HepG2 (cell line): ENCODE data around the gene CHID1. TPM values are rescaled to one million over a fixed set of nuclear protein-coding genes. Genes with fewer than 3 reads are reported as not detected.
A peak's percentile ranks its signal among the peaks of the same experiment; 100 is the strongest.

Source experiments
- ATF7-NPFF ChIP-seq: sonication (generic); formaldehyde crosslinking; IDR thresholded peaks from 2 replicates; pipeline ENCODE4 v1.8.1; 2023; ENCODE audit warnings: mild to moderate bottlenecking, low read depth, missing genetic modification reagents, moderate library complexity
- CAMTA2 ChIP-seq: sonication (generic); formaldehyde crosslinking; IDR thresholded peaks from 2 replicates; pipeline ENCODE4 v1.4.0; 2020; ENCODE audit warnings: mild to moderate bottlenecking, missing genetic modification reagents, borderline replicate concordance
- CENPT ChIP-seq: sonication (generic); formaldehyde crosslinking; IDR thresholded peaks from 2 replicates; pipeline ENCODE4 v1.8.0; 2022; ENCODE audit warnings: low read depth, mild to moderate bottlenecking, moderate library complexity, missing genetic modification reagents
- DR1 ChIP-seq: sonication (generic); formaldehyde crosslinking; IDR thresholded peaks from 2 replicates; pipeline ENCODE4 v1.8.0; 2021; ENCODE audit warnings: mild to moderate bottlenecking, missing genetic modification reagents, inconsistent platforms
- FOXJ3 ChIP-seq: sonication (generic); formaldehyde crosslinking; IDR thresholded peaks from 2 replicates; pipeline ENCODE4 v1.4.0; 2020; ENCODE audit warnings: missing genetic modification reagents, mild to moderate bottlenecking, borderline replicate concordance
- KDM2A ChIP-seq: sonication (generic); formaldehyde crosslinking; IDR thresholded peaks from 2 replicates; pipeline ENCODE4 v1.4.0; 2020; ENCODE audit warnings: low read depth, missing genetic modification reagents, borderline replicate concordance
- MEIS2 ChIP-seq: sonication (generic); formaldehyde crosslinking; IDR thresholded peaks from 2 replicates; pipeline ENCODE4 v1.9.0; 2021; ENCODE audit warnings: mild to moderate bottlenecking, missing genetic modification reagents
- NAIF1 ChIP-seq: sonication (generic); formaldehyde crosslinking; IDR thresholded peaks from 2 replicates; pipeline ENCODE4 v1.5.0; 2020; ENCODE audit warnings: mild to moderate bottlenecking, missing genetic modification reagents, borderline replicate concordance
- NR2F1 ChIP-seq, 2 experiments: fragments of 450-650 bp in 1 of 2; formaldehyde crosslinking in 1 of 2; IDR thresholded peaks; 2 replicates each; pipeline versions ENCODE4 v1.5.0 to v1.6.1; 2016 to 2020; ENCODE audit warnings: mild to moderate bottlenecking in 1 of 2, missing compliant biosample characterization in 1 of 2, missing genetic modification reagents in 1 of 2, moderate library complexity in 1 of 2
- PAWR ChIP-seq: sonication (generic); formaldehyde crosslinking; IDR thresholded peaks from 2 replicates; pipeline ENCODE4 v1.4.0; 2020; ENCODE audit warnings: missing genetic modification reagents, mild to moderate bottlenecking, borderline replicate concordance
- PHF21A ChIP-seq: sonication (generic); formaldehyde crosslinking; IDR thresholded peaks from 2 replicates; pipeline ENCODE4 v1.5.0; 2020; ENCODE audit warnings: mild to moderate bottlenecking, missing genetic modification reagents
- POGZ ChIP-seq: sonication (generic); formaldehyde crosslinking; IDR thresholded peaks from 2 replicates; pipeline ENCODE4 v1.4.0; 2020; ENCODE audit warnings: mild to moderate bottlenecking, missing genetic modification reagents
- POLR2AphosphoS2 ChIP-seq: IDR thresholded peaks from 2 replicates; pipeline ENCODE4 v1.6.1; 2011; ENCODE audit warnings: low read depth, low read length, improper control_type of control experiment
- SALL1 ChIP-seq: sonication (generic); formaldehyde crosslinking; IDR thresholded peaks from 2 replicates; pipeline ENCODE4 v1.8.0; 2022; ENCODE audit warnings: mild to moderate bottlenecking, missing genetic modification reagents
- TOE1 ChIP-seq: sonication (generic); formaldehyde crosslinking; IDR thresholded peaks from 2 replicates; pipeline ENCODE4 v1.4.0; 2020; ENCODE audit warnings: mild to moderate bottlenecking, missing genetic modification reagents
- ZNF232 ChIP-seq: sonication (generic); formaldehyde crosslinking; IDR thresholded peaks from 2 replicates; pipeline ENCODE4 v1.4.0; 2020; ENCODE audit warnings: missing genetic modification reagents, borderline replicate concordance
- ZNF460 ChIP-seq: sonication (generic); formaldehyde crosslinking; IDR thresholded peaks from 2 replicates; pipeline ENCODE4 v1.5.1; 2020; ENCODE audit warnings: missing genetic modification reagents, mild to moderate bottlenecking, borderline replicate concordance
- ZNF572 ChIP-seq: sonication (generic); formaldehyde crosslinking; IDR thresholded peaks from 2 replicates; pipeline ENCODE4 v1.5.1; 2020; ENCODE audit warnings: mild to moderate bottlenecking, missing genetic modification reagents
- ZNF577 ChIP-seq: sonication (generic); formaldehyde crosslinking; IDR thresholded peaks from 2 replicates; pipeline ENCODE4 v1.4.0; 2020; ENCODE audit warnings: mild to moderate bottlenecking, low read depth, missing genetic modification reagents, borderline replicate concordance
- polyA plus RNA-seq, 8 experiments: library from polyadenylated mRNA; depleted of rRNA in 3 of 8; stranded (reverse) in 7 of 8; unstranded in 1 of 8; fragments of >200 nt; fragmentation: Illumina TruSeq in 4 of 8; extraction: Trizol in 4 of 8; gene quantifications; 2 replicates each; pipeline versions ENCODE4 v1.2.1 to v1.2.3, GENCODE V29; 2011 to 2016; ENCODE audit warnings: low read depth in 4 of 8, missing spikeins in 1 of 8, mixed read lengths in 1 of 8; ENCODE audit not compliant: insufficient read depth in 1 of 8
- total RNA-seq, 5 experiments: library from RNA; depleted of rRNA; stranded (reverse); fragments of >200 nt; fragmentation: Illumina TruSeq; extraction: Trizol; gene quantifications; 2 replicates each; pipeline ENCODE4 v1.2.3, GENCODE V29; 2016; ENCODE audit warnings: low read depth in 1 of 5
- TF ChIP-seq, protein P1 (sequence below): sonication (generic); formaldehyde crosslinking; IDR thresholded peaks from 2 replicates; pipeline ENCODE4 v1.9.0; 2022; ENCODE audit warnings: low read depth, missing genetic modification reagents
- TF ChIP-seq, protein P2 (sequence below): sonication (generic); formaldehyde crosslinking; IDR thresholded peaks from 2 replicates; pipeline ENCODE4 v1.8.0; 2022; ENCODE audit warnings: low read depth, missing genetic modification reagents
- TF ChIP-seq, protein P3 (sequence below): sonication (generic); formaldehyde crosslinking; IDR thresholded peaks from 2 replicates; pipeline ENCODE4 v1.8.0; 2022; ENCODE audit warnings: missing genetic modification reagents, mild to moderate bottlenecking, inconsistent platforms, borderline replicate concordance
- TF ChIP-seq, protein P4 (sequence below): sonication (generic); formaldehyde crosslinking; IDR thresholded peaks from 2 replicates; pipeline ENCODE4 v1.5.1; 2020; ENCODE audit warnings: mild to moderate bottlenecking, moderate library complexity, missing genetic modification reagents

Gene CHID1
- total and polyA plus RNA-seq, 2 of the 13 experiments (the other 11 are each of a cell fraction or from before 2014, with no cell fraction given), result 65.1 to 93.6 TPM

DNA sequence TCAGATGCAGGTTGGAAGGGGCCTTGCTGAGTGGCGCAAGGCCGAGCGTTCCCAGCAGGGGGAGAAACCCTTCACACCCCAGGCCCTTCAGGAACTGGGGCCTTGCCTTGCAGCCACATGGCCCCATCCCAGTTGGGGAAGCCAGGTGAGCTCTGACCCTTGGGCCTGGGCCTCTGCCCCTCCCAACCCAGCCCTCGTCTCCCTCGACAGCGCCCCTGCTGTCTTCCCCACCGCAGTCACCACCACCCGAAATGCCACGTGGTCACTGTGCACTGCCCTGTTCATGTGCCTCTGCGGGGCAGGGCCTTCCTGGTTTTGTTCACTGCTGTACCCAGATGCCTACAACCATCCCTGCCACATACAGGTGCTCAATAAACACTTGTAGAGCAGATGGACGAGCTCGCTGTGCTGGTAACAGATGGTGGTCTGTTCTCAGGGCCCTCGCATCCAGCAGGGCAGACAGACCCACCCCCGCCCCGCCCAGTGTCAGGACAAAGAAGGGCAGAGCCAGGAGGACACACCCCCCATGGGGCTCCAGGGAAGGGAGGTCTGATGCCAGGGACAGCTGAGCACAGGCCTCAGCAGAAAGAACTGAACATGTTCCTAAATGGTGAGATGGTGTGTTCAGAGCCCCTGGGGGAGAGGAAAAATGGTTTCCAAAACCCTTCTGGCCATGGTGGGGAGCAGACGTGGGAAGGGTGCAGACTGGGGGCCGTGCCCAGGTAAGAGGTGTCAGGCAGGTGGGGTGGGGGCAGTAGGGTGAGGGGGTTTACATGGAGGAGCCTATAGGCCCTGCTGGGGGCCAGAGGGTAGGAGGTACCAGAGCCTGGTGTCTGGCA, 72.0 kb downstream of the CHID1 start (continued):
- TF ChIP-seq, protein P1, sequence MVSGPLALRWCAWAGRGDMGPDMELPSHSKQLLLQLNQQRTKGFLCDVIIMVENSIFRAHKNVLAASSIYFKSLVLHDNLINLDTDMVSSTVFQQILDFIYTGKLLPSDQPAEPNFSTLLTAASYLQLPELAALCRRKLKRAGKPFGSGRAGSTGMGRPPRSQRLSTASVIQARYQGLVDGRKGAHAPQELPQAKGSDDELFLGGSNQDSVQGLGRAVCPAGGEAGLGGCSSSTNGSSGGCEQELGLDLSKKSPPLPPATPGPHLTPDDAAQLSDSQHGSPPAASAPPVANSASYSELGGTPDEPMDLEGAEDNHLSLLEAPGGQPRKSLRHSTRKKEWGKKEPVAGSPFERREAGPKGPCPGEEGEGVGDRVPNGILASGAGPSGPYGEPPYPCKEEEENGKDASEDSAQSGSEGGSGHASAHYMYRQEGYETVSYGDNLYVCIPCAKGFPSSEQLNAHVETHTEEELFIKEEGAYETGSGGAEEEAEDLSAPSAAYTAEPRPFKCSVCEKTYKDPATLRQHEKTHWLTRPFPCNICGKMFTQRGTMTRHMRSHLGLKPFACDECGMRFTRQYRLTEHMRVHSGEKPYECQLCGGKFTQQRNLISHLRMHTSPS (CRISPR knock-in tag), result peak; percentile 67
- TF ChIP-seq CAMTA2 (CRISPR knock-in tag) (no peak), ZNF232 (CRISPR knock-in tag) (no peak), ATF7-NPFF (CRISPR knock-in tag) (peak; percentile 43), DR1 (CRISPR knock-in tag) (no peak; the same call in 1 of the 2 replicates), NAIF1 (no peak), KDM2A (CRISPR knock-in tag) (peak; percentile 84), TOE1 (no peak), POGZ (CRISPR knock-in tag) (no peak), CENPT (CRISPR knock-in tag) (0 out of 2 replicates have a peak, but pooled peaks have one; percentile 34), MEIS2 (peak; percentile 46; the same call in 1 of the 2 replicates), POLR2AphosphoS2 (no peak), FOXJ3 (CRISPR knock-in tag) (no peak), ZNF460 (CRISPR knock-in tag) (no peak), ZNF577 (no peak), PHF21A (CRISPR knock-in tag) (peak; percentile 79), SALL1 (CRISPR knock-in tag) (peak; percentile 76), PAWR (0 out of 2 replicates have a peak, but pooled peaks have one; percentile 35), NR2F1 (CRISPR knock-in tag; IDR thresholded peaks at IDR 0.05) (peak; percentile 24 to 46; a peak in 3 of 4 replicates), ZNF572 (CRISPR knock-in tag) (0 out of 2 replicates have a peak, but pooled peaks have one; percentile 63)
- TF ChIP-seq, protein P2, sequence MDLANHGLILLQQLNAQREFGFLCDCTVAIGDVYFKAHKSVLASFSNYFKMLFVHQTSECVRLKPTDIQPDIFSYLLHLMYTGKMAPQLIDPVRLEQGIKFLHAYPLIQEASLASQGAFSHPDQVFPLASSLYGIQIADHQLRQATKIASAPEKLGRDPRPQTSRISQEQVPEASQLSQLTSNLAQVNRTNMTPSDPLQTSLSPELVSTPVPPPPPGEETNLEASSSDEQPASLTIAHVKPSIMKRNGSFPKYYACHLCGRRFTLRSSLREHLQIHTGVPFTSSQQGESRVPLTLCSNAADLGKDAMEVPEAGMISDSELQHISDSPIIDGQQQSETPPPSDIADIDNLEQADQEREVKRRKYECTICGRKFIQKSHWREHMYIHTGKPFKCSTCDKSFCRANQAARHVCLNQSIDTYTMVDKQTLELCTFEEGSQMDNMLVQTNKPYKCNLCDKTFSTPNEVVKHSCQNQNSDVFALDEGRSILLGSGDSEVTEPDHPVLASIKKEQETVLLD, result no peak
- TF ChIP-seq, protein P3, sequence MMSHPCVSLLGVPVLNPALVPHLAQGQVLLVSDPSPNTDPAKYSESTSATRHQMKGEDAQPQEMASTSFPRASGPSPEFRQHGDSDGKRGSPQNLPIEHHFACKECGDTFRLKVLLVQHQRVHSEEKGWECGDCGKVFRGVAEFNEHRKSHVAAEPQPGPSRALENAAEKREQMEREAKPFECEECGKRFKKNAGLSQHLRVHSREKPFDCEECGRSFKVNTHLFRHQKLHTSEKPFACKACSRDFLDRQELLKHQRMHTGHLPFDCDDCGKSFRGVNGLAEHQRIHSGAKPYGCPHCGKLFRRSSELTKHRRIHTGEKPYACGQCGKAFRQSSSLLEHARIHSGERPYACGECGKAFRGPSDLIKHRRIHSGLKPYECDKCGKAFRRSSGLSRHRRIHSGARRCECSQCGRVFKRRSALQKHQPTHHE (CRISPR knock-in tag), result no peak
- TF ChIP-seq, protein P4, sequence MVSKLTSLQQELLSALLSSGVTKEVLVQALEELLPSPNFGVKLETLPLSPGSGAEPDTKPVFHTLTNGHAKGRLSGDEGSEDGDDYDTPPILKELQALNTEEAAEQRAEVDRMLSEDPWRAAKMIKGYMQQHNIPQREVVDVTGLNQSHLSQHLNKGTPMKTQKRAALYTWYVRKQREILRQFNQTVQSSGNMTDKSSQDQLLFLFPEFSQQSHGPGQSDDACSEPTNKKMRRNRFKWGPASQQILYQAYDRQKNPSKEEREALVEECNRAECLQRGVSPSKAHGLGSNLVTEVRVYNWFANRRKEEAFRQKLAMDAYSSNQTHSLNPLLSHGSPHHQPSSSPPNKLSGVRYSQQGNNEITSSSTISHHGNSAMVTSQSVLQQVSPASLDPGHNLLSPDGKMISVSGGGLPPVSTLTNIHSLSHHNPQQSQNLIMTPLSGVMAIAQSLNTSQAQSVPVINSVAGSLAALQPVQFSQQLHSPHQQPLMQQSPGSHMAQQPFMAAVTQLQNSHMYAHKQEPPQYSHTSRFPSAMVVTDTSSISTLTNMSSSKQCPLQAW, result no peak
